ENCODE data around the gene PALM. TPM values are rescaled to one million over a fixed set of nuclear protein-coding genes. Genes with fewer than 3 reads are reported as not detected.

PALM gene
- total and polyA plus RNA-seq, 9 of the 15 experiments (the other 6 are each of a cell fraction or from before 2014, with no cell fraction given), result 0.04 to 6.6 (median 1.7) TPM

DNA sequence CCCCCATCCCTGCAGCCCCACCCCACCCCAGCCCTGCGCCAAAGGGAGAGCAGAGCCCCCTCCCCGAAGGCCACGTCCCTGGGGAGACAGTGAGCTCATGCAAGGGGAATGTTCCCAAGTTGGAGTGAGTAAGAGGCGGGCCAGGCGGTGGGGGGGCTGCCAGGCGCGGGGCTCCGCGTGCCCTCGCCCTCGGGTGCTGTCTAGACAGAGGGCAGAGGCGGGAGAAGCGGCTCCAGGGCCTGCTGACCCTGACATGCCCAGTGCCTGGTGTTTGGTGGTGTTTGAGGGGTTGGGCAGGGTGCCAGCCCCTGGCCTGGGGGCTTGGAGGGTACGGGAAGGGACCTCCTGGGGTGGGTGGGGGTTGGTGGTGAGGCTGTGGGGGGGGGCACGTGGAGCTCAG lies 31.5 kb upstream of the PALM start (continued):
- TF ChIP-seq SRSF7 (optimal IDR thresholded peaks at IDR 0.05; ENCODE audit: low read depth, low read length), result no peak
- TF ChIP-seq ZKSCAN8 (CRISPR knock-in tag; IDR thresholded peaks at IDR 0.05), result no peak
- no peak for TF ChIP-seq ZKSCAN1 (IDR thresholded peaks at IDR 0.05; ENCODE audit: low read depth, low read length)
- TF ChIP-seq, protein P1, sequence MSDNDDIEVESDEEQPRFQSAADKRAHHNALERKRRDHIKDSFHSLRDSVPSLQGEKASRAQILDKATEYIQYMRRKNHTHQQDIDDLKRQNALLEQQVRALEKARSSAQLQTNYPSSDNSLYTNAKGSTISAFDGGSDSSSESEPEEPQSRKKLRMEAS (CRISPR knock-in tag; IDR thresholded peaks at IDR 0.05), result no peak
- TF ChIP-seq MEF2D (tag; conservative IDR thresholded peaks at IDR 0.05; ENCODE audit: low read depth), result no peak
- TF ChIP-seq ESRRB (CRISPR knock-in tag; IDR thresholded peaks at IDR 0.05; ENCODE audit: borderline replicate concordance), result no peak
- no peak for TF ChIP-seq CREB1 (IDR thresholded peaks at IDR 0.05)
- no peak for TF ChIP-seq CREB1 (CRISPR knock-in tag; IDR thresholded peaks at IDR 0.05)

DNA sequence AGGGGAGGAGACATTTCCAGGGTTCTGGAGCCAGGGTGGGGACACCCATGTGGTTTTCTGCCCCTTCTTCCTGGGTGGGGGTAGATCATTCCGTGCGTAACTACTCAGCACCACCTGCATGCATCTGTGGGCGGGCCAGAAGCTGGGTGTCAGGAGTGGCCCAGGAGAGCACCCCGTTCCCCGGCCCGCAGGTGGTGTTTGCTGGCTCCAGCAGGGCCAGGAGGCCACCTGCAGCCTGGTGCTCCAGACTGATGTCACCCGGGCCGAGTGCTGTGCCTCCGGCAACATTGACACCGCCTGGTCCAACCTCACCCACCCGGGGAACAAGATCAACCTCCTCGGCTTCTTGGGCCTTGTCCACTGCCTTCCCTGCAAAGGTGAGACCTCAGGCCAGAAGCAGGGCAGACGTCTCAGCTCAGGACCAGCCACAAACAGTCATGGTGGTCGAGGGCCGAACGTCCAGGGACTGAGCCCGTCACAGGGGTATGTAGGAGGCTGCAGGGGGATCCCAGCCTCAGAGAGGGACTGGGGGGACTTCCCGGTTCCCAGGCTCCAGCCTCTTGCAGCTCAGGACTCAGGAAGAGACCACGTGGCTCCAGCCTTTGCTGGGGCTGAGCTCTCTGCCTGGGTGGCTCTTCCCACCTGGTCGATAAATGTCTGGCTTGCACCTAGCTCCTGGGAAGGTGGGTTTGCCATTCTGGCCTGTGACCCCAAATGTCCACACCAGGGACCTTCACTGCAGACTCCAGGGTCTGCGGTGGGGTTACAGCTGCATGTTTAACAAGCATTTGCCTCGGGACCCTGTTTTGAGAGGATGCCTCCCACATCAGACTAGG lies 30.9 kb upstream of the PALM start:
- ChIA-PET CTCF (ENCODE audit: low intra/inter-chr PET ratio) (no interaction called here), POLR2A (interaction anchor here (0.5 to 1.2 kb wide), 5 partner anchors 8 to 34 kb away, joined by 3 read pairs; no protein-coding TSS in a partner anchor)
- in situ Hi-C loops (cut with MboI), result no loop called here
- H3K4me1 ChIP-seq (replicated peaks in 1 of 2; ENCODE audit: control insufficient read depth in 2 of 2, insufficient read depth in 2 of 2, low read length in 2 of 2), result peaks cover 5 to 80% of the 10 kb centered on the region in 2 experiments
- ATAC-seq (no peak), DNase-seq (ENCODE audit: extremely low read depth in 1 of 4, low spot score in 3 of 4) (no peak), FAIRE-seq (no peak)
- H3K36me3 ChIP-seq (ENCODE audit: control insufficient read depth, insufficient read depth, low read length), result no peaks in the 10 kb centered on the region
- H3K27ac ChIP-seq (ENCODE audit: extremely low read depth, low read depth, low read length), result no peak overlapping the region
- no peak overlapping the region for H2AFZ ChIP-seq (ENCODE audit: low read depth, low read length)
- no peaks in the 10 kb centered on the region for H4K20me1 ChIP-seq (replicated peaks; ENCODE audit: control insufficient read depth, insufficient read depth, low read length)
- H3K9me3 ChIP-seq (replicated peaks; ENCODE audit: control insufficient read depth, insufficient read depth, low read depth, low read length), result no peaks in the 10 kb centered on the region
- no peak overlapping the region for H3K4me3 ChIP-seq
- peaks cover 8% of the 10 kb centered on the region for H3K79me2 ChIP-seq (ENCODE audit: control insufficient read depth, insufficient read depth, low read length)
- no peak overlapping the region for H3K4me2 ChIP-seq (ENCODE audit: insufficient read depth, low read length)
- peaks cover 10% of the 10 kb centered on the region for H3K9me1 ChIP-seq (ENCODE audit: control insufficient read depth, insufficient read depth, low read length)
- intact Hi-C loops (cut with micrococcal nuclease), result no loop called here
- no TSS peak for BruUV-seq (replicated peaks)
- 56% methylated on average over 20 of the region's 22 CpGs for WGBS (ENCODE audit: insufficient coverage, low coverage, missing lambda C conversion rate)
- peak overlapping the region in 1 of 2 experiments; percentile 83; a peak in 2 of 4 replicates for H3K9ac ChIP-seq (ENCODE audit: insufficient read depth in 1 of 2, low read depth in 2 of 2, low read length in 2 of 2)
- no peaks in the 10 kb centered on the region; a peak in 1 of 5 replicates for H3K27me3 ChIP-seq (ENCODE audit: control insufficient read depth in 2 of 2, insufficient read depth in 2 of 2, low read length in 2 of 2)
- TF ChIP-seq, protein P2, sequence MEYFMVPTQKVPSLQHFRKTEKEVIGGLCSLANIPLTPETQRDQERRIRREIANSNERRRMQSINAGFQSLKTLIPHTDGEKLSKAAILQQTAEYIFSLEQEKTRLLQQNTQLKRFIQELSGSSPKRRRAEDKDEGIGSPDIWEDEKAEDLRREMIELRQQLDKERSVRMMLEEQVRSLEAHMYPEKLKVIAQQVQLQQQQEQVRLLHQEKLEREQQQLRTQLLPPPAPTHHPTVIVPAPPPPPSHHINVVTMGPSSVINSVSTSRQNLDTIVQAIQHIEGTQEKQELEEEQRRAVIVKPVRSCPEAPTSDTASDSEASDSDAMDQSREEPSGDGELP (CRISPR knock-in tag; IDR thresholded peaks at IDR 0.05; ENCODE audit: borderline replicate concordance), result peak; percentile 11; the same call in 1 of the 2 replicates
- TF ChIP-seq TBL1XR1 (IDR thresholded peaks at IDR 0.05; ENCODE audit: low read length in 2 of 2) (no peak), MYBL2 (IDR thresholded peaks at IDR 0.05; ENCODE audit: low read depth) (no peak), MYBL2 (CRISPR knock-in tag; IDR thresholded peaks at IDR 0.05; ENCODE audit: borderline replicate concordance) (no peak), ZBTB17 (CRISPR knock-in tag; IDR thresholded peaks at IDR 0.05) (no peak), ILK (tag; IDR thresholded peaks at IDR 0.05; ENCODE audit: borderline replicate concordance, low read depth) (no peak), CSDE1 (IDR thresholded peaks at IDR 0.05) (no peak), LARP7 (IDR thresholded peaks at IDR 0.05) (no peak), RBFOX2 (IDR thresholded peaks at IDR 0.05; ENCODE audit: low read depth, low read length) (0 out of 2 replicates have a peak, but pooled peaks have one; percentile 13), POLR2G (IDR thresholded peaks at IDR 0.05; ENCODE audit: low read depth, low read length) (peak; percentile 35), MEF2D (tag; conservative IDR thresholded peaks at IDR 0.05; ENCODE audit: low read depth) (no peak), ZKSCAN1 (IDR thresholded peaks at IDR 0.05; ENCODE audit: low read depth, low read length) (no peak)

All from K562 (cell line).